GM12878 (cell line): ENCODE results near the gene ZNF582. TPM values are rescaled to one million over a fixed set of nuclear protein-coding genes. Genes with fewer than 3 reads are reported as not detected.

Source experiments
- DPF2 ChIP-seq: fragments of 450-650 bp; IDR thresholded peaks from 2 replicates; pipeline ENCODE4 v1.6.1; 2017; ENCODE audit warnings: mild to moderate bottlenecking
- EP300 ChIP-seq, 2 experiments: fragments of 150-350 bp in 1 of 2; IDR thresholded peaks; 2 replicates each; pipeline ENCODE4 v1.6.1; 2011 to 2012; ENCODE audit warnings: low read depth in 2 of 2, low read length in 2 of 2, borderline replicate concordance in 1 of 2, improper control_type of control experiment in 1 of 2, inconsistent platforms in 1 of 2; ENCODE audit not compliant: control insufficient read depth in 1 of 2
- MXI1 ChIP-seq: fragments of 150-350 bp; IDR thresholded peaks from 2 replicates; pipeline ENCODE4 v1.6.1; 2011; ENCODE audit warnings: low read depth, mild to moderate bottlenecking, inconsistent platforms, low read length, improper control_type of control experiment
- PAX5 ChIP-seq: IDR thresholded peaks from 2 replicates; pipeline ENCODE4 v1.6.1; 2011; ENCODE audit warnings: low read depth, low read length, borderline replicate concordance
- RAD21 ChIP-seq: IDR thresholded peaks from 2 replicates; pipeline ENCODE4 v1.6.1; 2011; ENCODE audit warnings: mild to moderate bottlenecking, low read depth, low read length, moderate library complexity; ENCODE audit not compliant: insufficient read depth
- RB1 ChIP-seq: fragments of 450-650 bp; formaldehyde crosslinking; IDR thresholded peaks from 2 replicates; pipeline ENCODE4 v1.6.1; 2017; ENCODE audit warnings: mild to moderate bottlenecking, borderline replicate concordance
- STAT1 ChIP-seq: fragments of 450-650 bp; conservative IDR thresholded peaks from 2 replicates; pipeline ENCODE4 v1.6.1; 2014; ENCODE audit warnings: antibody characterized with exemption, mild to moderate bottlenecking
- TCF3 ChIP-seq: IDR thresholded peaks from 2 replicates; pipeline ENCODE4 v1.6.1; 2012; ENCODE audit warnings: low read depth, mild to moderate bottlenecking, low read length, borderline replicate concordance; ENCODE audit not compliant: insufficient read depth
- YY1 ChIP-seq: IDR thresholded peaks from 2 replicates; pipeline ENCODE4 v1.6.1; 2011; ENCODE audit warnings: low read depth, mild to moderate bottlenecking, low read length
- ZNF217 ChIP-seq: fragments of 450-650 bp; IDR thresholded peaks from 2 replicates; pipeline ENCODE4 v1.6.1; 2017; ENCODE audit warnings: antibody characterized with exemption, mild to moderate bottlenecking
- ZNF24 ChIP-seq: fragments of 450-650 bp; IDR thresholded peaks from 2 replicates; pipeline ENCODE4 v1.6.1; 2017; ENCODE audit warnings: antibody characterized with exemption, mild to moderate bottlenecking
- polyA plus RNA-seq, 11 experiments: library from polyadenylated mRNA; depleted of rRNA in 4 of 11; unstranded in 6 of 11; stranded (reverse) in 5 of 11; fragments of >200 nt; fragmentation: Nextera tagmentation in 4 of 11; fragmentation: Illumina TruSeq in 1 of 11; extraction: Ambion mirVana in 4 of 11; extraction: Trizol in 1 of 11; gene quantifications; 1 replicate in 1 of 11; 2 replicates in 10 of 11; pipeline versions ENCODE4 v1.2.1 to v1.2.3, GENCODE V29; 2011 to 2016; ENCODE audit warnings: inconsistent platforms in 2 of 11, missing spikeins in 2 of 11, low read depth in 1 of 11
- total RNA-seq, 4 experiments: library from RNA; depleted of rRNA in 3 of 4; stranded (reverse); fragments of >200 nt in 3 of 4; fragmentation: Illumina TruSeq in 1 of 4; extraction: Trizol in 1 of 4; gene quantifications; 2 replicates each; pipeline versions ENCODE4 v1.2.1 to v1.2.3, GENCODE V29; 2013 to 2021
- TF ChIP-seq, protein P1 (sequence below): fragments of 450-650 bp; IDR thresholded peaks from 2 replicates; pipeline ENCODE4 v1.6.1; 2017; ENCODE audit warnings: mild to moderate bottlenecking, moderate library complexity
- TF ChIP-seq, protein P2 (sequence below): fragments of 450-650 bp; IDR thresholded peaks from 2 replicates; pipeline ENCODE4 v1.6.1; 2016; ENCODE audit warnings: mild to moderate bottlenecking
- TF ChIP-seq, protein P3 (sequence below): fragments of 450-650 bp; IDR thresholded peaks from 2 replicates; pipeline ENCODE4 v1.6.1; 2016; ENCODE audit warnings: mild to moderate bottlenecking, moderate library complexity, borderline replicate concordance
- TF ChIP-seq, protein P4 (sequence below): fragments of 450-650 bp; IDR thresholded peaks from 2 replicates; pipeline ENCODE4 v1.6.1; 2016; ENCODE audit warnings: mild to moderate bottlenecking
- TF ChIP-seq, protein P5 (sequence below), 3 experiments: IDR thresholded peaks in 2 of 3; conservative IDR thresholded peaks in 1 of 3; 2 replicates each; pipeline ENCODE4 v1.5.1; 2011; ENCODE audit warnings: low read depth in 3 of 3, low read length in 3 of 3, mild to moderate bottlenecking in 3 of 3, control low read depth in 2 of 3, moderate library complexity in 2 of 3, inconsistent platforms in 1 of 3, mixed read lengths in 1 of 3; ENCODE audit not compliant: control insufficient read depth in 2 of 3, insufficient read depth in 1 of 3; ENCODE audit errors: extremely low read depth in 1 of 3

The ZNF582 gene
- total and polyA plus RNA-seq, 10 of the 15 experiments (the other 5 are each of a cell fraction or from before 2014, with no cell fraction given), result 0.37 to 1.4 (median 0.85) TPM; not detected in 1

DNA sequence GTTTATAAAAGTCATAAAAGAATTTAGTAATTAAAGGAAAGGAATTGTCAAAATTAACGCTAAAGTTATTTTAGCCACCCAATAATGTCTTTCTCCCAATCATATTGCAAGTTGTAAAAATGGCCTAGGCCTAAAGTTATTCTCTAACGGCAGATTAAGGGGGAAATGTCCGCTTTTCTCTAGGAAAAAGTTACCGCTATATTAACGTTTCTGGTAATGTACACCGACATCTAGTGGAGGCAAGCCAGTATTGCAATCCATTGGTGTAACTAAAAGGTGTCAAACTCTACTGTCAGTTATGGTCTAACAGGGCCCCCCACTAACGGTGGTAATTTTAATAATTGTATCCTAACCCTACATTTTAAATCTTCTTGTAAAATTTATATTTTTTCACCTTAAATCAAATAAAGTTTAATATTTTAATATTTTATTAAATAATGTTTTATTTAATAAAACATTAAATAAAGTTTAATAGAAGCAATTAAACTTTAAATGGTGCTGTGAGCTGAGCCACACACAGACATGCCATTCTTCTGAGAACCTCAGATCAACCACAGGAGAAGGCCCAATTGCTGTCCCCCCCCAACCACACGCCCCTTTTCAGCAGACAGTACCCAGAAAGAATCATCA, 42.8 kb downstream of the ZNF582 start (continued):
- TF ChIP-seq, protein P1, sequence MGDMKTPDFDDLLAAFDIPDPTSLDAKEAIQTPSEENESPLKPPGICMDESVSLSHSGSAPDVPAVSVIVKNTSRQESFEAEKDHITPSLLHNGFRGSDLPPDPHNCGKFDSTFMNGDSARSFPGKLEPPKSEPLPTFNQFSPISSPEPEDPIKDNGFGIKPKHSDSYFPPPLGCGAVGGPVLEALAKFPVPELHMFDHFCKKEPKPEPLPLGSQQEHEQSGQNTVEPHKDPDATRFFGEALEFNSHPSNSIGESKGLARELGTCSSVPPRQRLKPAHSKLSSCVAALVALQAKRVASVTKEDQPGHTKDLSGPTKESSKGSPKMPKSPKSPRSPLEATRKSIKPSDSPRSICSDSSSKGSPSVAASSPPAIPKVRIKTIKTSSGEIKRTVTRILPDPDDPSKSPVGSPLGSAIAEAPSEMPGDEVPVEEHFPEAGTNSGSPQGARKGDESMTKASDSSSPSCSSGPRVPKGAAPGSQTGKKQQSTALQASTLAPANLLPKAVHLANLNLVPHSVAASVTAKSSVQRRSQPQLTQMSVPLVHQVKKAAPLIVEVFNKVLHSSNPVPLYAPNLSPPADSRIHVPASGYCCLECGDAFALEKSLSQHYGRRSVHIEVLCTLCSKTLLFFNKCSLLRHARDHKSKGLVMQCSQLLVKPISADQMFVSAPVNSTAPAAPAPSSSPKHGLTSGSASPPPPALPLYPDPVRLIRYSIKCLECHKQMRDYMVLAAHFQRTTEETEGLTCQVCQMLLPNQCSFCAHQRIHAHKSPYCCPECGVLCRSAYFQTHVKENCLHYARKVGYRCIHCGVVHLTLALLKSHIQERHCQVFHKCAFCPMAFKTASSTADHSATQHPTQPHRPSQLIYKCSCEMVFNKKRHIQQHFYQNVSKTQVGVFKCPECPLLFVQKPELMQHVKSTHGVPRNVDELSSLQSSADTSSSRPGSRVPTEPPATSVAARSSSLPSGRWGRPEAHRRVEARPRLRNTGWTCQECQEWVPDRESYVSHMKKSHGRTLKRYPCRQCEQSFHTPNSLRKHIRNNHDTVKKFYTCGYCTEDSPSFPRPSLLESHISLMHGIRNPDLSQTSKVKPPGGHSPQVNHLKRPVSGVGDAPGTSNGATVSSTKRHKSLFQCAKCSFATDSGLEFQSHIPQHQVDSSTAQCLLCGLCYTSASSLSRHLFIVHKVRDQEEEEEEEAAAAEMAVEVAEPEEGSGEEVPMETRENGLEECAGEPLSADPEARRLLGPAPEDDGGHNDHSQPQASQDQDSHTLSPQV, result no peak
- TF ChIP-seq RAD21, result peak; percentile 53
- TF ChIP-seq, protein P2, sequence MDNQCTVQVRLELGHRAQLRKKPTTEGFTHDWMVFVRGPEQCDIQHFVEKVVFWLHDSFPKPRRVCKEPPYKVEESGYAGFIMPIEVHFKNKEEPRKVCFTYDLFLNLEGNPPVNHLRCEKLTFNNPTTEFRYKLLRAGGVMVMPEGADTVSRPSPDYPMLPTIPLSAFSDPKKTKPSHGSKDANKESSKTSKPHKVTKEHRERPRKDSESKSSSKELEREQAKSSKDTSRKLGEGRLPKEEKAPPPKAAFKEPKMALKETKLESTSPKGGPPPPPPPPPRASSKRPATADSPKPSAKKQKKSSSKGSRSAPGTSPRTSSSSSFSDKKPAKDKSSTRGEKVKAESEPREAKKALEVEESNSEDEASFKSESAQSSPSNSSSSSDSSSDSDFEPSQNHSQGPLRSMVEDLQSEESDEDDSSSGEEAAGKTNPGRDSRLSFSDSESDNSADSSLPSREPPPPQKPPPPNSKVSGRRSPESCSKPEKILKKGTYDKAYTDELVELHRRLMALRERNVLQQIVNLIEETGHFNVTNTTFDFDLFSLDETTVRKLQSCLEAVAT, result no peak
- no peak for TF ChIP-seq MXI1
- TF ChIP-seq YY1, result no peak
- TF ChIP-seq RB1, result no peak
- no peak for TF ChIP-seq ZNF217
- no peak for TF ChIP-seq EP300 (IDR thresholded peaks at IDR 0.05; ENCODE audit: borderline replicate concordance in 1 of 2, control insufficient read depth in 1 of 2, low read depth in 2 of 2, low read length in 2 of 2)
- no peak for TF ChIP-seq PAX5
- TF ChIP-seq, protein P3, sequence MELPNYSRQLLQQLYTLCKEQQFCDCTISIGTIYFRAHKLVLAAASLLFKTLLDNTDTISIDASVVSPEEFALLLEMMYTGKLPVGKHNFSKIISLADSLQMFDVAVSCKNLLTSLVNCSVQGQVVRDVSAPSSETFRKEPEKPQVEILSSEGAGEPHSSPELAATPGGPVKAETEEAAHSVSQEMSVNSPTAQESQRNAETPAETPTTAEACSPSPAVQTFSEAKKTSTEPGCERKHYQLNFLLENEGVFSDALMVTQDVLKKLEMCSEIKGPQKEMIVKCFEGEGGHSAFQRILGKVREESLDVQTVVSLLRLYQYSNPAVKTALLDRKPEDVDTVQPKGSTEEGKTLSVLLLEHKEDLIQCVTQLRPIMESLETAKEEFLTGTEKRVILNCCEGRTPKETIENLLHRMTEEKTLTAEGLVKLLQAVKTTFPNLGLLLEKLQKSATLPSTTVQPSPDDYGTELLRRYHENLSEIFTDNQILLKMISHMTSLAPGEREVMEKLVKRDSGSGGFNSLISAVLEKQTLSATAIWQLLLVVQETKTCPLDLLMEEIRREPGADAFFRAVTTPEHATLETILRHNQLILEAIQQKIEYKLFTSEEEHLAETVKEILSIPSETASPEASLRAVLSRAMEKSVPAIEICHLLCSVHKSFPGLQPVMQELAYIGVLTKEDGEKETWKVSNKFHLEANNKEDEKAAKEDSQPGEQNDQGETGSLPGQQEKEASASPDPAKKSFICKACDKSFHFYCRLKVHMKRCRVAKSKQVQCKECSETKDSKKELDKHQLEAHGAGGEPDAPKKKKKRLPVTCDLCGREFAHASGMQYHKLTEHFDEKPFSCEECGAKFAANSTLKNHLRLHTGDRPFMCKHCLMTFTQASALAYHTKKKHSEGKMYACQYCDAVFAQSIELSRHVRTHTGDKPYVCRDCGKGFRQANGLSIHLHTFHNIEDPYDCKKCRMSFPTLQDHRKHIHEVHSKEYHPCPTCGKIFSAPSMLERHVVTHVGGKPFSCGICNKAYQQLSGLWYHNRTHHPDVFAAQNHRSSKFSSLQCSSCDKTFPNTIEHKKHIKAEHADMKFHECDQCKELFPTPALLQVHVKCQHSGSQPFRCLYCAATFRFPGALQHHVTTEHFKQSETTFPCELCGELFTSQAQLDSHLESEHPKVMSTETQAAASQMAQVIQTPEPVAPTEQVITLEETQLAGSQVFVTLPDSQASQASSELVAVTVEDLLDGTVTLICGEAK, result no peak
- TF ChIP-seq STAT1, result no peak
- no peak for TF ChIP-seq TCF3
- TF ChIP-seq ZNF24, result no peak
- TF ChIP-seq, protein P4, sequence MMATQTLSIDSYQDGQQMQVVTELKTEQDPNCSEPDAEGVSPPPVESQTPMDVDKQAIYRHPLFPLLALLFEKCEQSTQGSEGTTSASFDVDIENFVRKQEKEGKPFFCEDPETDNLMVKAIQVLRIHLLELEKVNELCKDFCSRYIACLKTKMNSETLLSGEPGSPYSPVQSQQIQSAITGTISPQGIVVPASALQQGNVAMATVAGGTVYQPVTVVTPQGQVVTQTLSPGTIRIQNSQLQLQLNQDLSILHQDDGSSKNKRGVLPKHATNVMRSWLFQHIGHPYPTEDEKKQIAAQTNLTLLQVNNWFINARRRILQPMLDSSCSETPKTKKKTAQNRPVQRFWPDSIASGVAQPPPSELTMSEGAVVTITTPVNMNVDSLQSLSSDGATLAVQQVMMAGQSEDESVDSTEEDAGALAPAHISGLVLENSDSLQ, result peak; percentile 33; the same call in 1 of the 2 replicates
- no peak for TF ChIP-seq DPF2
- TF ChIP-seq, protein P5, sequence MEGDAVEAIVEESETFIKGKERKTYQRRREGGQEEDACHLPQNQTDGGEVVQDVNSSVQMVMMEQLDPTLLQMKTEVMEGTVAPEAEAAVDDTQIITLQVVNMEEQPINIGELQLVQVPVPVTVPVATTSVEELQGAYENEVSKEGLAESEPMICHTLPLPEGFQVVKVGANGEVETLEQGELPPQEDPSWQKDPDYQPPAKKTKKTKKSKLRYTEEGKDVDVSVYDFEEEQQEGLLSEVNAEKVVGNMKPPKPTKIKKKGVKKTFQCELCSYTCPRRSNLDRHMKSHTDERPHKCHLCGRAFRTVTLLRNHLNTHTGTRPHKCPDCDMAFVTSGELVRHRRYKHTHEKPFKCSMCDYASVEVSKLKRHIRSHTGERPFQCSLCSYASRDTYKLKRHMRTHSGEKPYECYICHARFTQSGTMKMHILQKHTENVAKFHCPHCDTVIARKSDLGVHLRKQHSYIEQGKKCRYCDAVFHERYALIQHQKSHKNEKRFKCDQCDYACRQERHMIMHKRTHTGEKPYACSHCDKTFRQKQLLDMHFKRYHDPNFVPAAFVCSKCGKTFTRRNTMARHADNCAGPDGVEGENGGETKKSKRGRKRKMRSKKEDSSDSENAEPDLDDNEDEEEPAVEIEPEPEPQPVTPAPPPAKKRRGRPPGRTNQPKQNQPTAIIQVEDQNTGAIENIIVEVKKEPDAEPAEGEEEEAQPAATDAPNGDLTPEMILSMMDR (IDR thresholded peaks at IDR 0.05 in 2 of 3, conservative IDR thresholded peaks at IDR 0.05 in 1 of 3; ENCODE audit: control insufficient read depth in 2 of 3, extremely low read depth in 1 of 3, insufficient read depth in 1 of 3, low read depth in 3 of 3, low read length in 3 of 3), result peak; percentile 74 to 84 (median 78); a peak in 5 of 6 replicates
